Fibroblast of lung (primary cell): ENCODE results near the gene ROBO1. TPM values are rescaled to one million over a fixed set of nuclear protein-coding genes. Genes with fewer than 3 reads are reported as not detected.

ENCODE experiments used
- DNase-seq, 2 donors: peaks; one replicate each; pipeline versions ENCODE4 v3.0.0 to v3.0.0-alpha.2; 2010; ENCODE audit warnings: low read depth in 2 of 2
- H2AFZ ChIP-seq: 2 replicates; pipeline ENCODE4 v1.5.1; 2012; ENCODE audit warnings: low read length, control low read depth, inconsistent platforms
- H3K27ac ChIP-seq: 2 replicates; pipeline ENCODE4 v1.5.1; 2011; ENCODE audit warnings: low read length, control low read depth; ENCODE audit not compliant: insufficient read depth
- H3K27me3 ChIP-seq: 2 replicates; pipeline ENCODE4 v1.5.1; 2011; ENCODE audit warnings: mild to moderate bottlenecking, low read length; ENCODE audit not compliant: control insufficient read depth, insufficient read depth
- H3K36me3 ChIP-seq: 2 replicates; pipeline ENCODE4 v1.5.1; 2011; ENCODE audit warnings: low read length; ENCODE audit not compliant: control insufficient read depth, insufficient read depth
- H3K4me1 ChIP-seq: 2 replicates; pipeline ENCODE4 v1.5.1; 2011; ENCODE audit warnings: low read length; ENCODE audit not compliant: control insufficient read depth, insufficient read depth; ENCODE audit errors: extremely low read depth
- H3K4me2 ChIP-seq: 2 replicates; pipeline ENCODE4 v1.5.1; 2011; ENCODE audit warnings: low read length, control low read depth; ENCODE audit not compliant: insufficient read depth; ENCODE audit errors: extremely low read depth
- H3K4me3 ChIP-seq, 4 experiments: fragments of 200-600 bp in 1 of 4; sonication (generic) in 1 of 4; replicated peaks in 1 of 4; 2 replicates each; pipeline ENCODE4 v1.5.1; 2011 to 2016; ENCODE audit warnings: low read length in 4 of 4, low read depth in 3 of 4, mild to moderate bottlenecking in 3 of 4, control low read depth in 2 of 4, inconsistent platforms in 1 of 4, mixed read lengths in 1 of 4; ENCODE audit not compliant: insufficient read depth in 1 of 4; ENCODE audit errors: control extremely low read depth in 1 of 4
- H3K79me2 ChIP-seq: 2 replicates; pipeline ENCODE4 v1.5.1; 2012; ENCODE audit warnings: mild to moderate bottlenecking, low read length, inconsistent platforms; ENCODE audit not compliant: control insufficient read depth, insufficient read depth
- H3K9ac ChIP-seq: 2 replicates; pipeline ENCODE4 v1.5.1; 2011; ENCODE audit warnings: mild to moderate bottlenecking, low read length, control low read depth; ENCODE audit not compliant: insufficient read depth
- H3K9me3 ChIP-seq: 2 replicates; pipeline ENCODE4 v1.5.1; 2012; ENCODE audit warnings: low read depth, low read length; ENCODE audit not compliant: control insufficient read depth, insufficient read depth
- H4K20me1 ChIP-seq: 2 replicates; pipeline ENCODE4 v1.5.1; 2011; ENCODE audit warnings: low read length; ENCODE audit not compliant: control insufficient read depth, insufficient read depth; ENCODE audit errors: extremely low read depth
- EZH2 ChIP-seq: IDR thresholded peaks from 2 replicates; pipeline ENCODE4 v1.5.1; 2012; ENCODE audit warnings: low read length, control low read depth, mild to moderate bottlenecking; ENCODE audit errors: missing control alignments
- polyA plus RNA-seq, 2 donors: library from polyadenylated mRNA; depleted of rRNA in 1 of 2; stranded (reverse) in 1 of 2; unstranded in 1 of 2; fragments of >200 nt; gene quantifications; 2 replicates each; pipeline ENCODE4 v1.2.1, GENCODE V29; 2011 to 2012; ENCODE audit warnings: missing spikeins in 1 of 2
- total RNA-seq: library from RNA; depleted of rRNA; stranded (reverse); fragments of >200 nt; gene quantifications from 2 replicates; pipeline ENCODE4 v1.2.1, GENCODE V29; 2014
- TF ChIP-seq, protein P1 (sequence below), 2 donors: IDR thresholded peaks in 1 of 2; conservative IDR thresholded peaks in 1 of 2; 1 replicate in 1 of 2; 2 replicates in 1 of 2; pipeline ENCODE4 v1.5.1; 2011 to 2012; ENCODE audit warnings: low read length in 2 of 2, control low read depth in 1 of 2, inconsistent platforms in 1 of 2, low read depth in 1 of 2, mild to moderate bottlenecking in 1 of 2

Gene ROBO1
- total and polyA plus RNA-seq, 2 donors (not counting 1 experiment from before 2014, with no cell fraction given) = 53.8 to 104 TPM

DNA sequence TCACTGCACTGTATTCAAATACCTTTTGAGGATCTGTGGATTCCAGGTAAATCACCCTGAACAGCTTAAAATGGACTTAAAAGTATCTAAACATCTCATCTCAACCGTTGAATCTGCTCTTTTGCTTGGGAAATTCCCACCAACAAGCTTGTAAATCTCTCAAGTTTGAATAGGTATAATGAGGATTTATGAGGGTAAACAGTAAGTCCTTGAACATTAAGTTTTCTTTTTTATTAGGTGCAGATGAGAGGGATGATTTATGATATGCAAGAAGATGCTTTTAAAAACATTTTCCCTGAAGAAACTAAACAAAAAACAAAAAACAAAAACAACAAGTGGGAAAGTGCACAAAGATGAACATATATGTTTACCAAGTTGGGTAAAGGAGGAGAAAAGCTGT is 290.6 kb downstream of the ROBO1 start:
- Histone ChIP-seq H3K36me3 (no peaks in the 10 kb centered on the region), H3K27me3 (no peaks in the 10 kb centered on the region), H3K9me3 (no peaks in the 10 kb centered on the region), H3K79me2 (no peaks in the 10 kb centered on the region), H3K9ac (no peak overlapping the region), H4K20me1 (no peaks in the 10 kb centered on the region), H3K27ac (no peak overlapping the region), H3K4me2 (no peak overlapping the region), H2AFZ (no peak overlapping the region), H3K4me3 (no peak overlapping the region), H3K4me1 (no peaks in the 10 kb centered on the region)
- DNase-seq = no peak
- no peak for TF ChIP-seq EZH2
- TF ChIP-seq, protein P1, sequence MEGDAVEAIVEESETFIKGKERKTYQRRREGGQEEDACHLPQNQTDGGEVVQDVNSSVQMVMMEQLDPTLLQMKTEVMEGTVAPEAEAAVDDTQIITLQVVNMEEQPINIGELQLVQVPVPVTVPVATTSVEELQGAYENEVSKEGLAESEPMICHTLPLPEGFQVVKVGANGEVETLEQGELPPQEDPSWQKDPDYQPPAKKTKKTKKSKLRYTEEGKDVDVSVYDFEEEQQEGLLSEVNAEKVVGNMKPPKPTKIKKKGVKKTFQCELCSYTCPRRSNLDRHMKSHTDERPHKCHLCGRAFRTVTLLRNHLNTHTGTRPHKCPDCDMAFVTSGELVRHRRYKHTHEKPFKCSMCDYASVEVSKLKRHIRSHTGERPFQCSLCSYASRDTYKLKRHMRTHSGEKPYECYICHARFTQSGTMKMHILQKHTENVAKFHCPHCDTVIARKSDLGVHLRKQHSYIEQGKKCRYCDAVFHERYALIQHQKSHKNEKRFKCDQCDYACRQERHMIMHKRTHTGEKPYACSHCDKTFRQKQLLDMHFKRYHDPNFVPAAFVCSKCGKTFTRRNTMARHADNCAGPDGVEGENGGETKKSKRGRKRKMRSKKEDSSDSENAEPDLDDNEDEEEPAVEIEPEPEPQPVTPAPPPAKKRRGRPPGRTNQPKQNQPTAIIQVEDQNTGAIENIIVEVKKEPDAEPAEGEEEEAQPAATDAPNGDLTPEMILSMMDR (conservative IDR thresholded peaks at IDR 0.05 in 1 of 2, IDR thresholded peaks at IDR 0.05 in 1 of 2; ENCODE audit: low read depth in 1 of 2, low read length in 2 of 2) = no peak

- no peaks in the 10 kb centered on the region for H3K4me1 ChIP-seq
- no peaks in the 10 kb centered on the region for H3K36me3 ChIP-seq
- H4K20me1 ChIP-seq = no peaks in the 10 kb centered on the region
- H2AFZ ChIP-seq = no peak overlapping the region
- H3K4me2 ChIP-seq = no peak overlapping the region
- no peak overlapping the region for H3K27ac ChIP-seq
- peak in 1 of 2 donors; percentile 17 for DNase-seq
- no peak for TF ChIP-seq EZH2
- TF ChIP-seq, protein P1 (conservative IDR thresholded peaks at IDR 0.05 in 1 of 2, IDR thresholded peaks at IDR 0.05 in 1 of 2; ENCODE audit: low read depth in 1 of 2, low read length in 2 of 2) = no peak
- H3K9ac ChIP-seq = no peak overlapping the region
- H3K79me2 ChIP-seq = no peaks in the 10 kb centered on the region
- no peak overlapping the region for H3K4me3 ChIP-seq
- no peaks in the 10 kb centered on the region for H3K27me3 ChIP-seq
- H3K9me3 ChIP-seq = no peaks in the 10 kb centered on the region
These were observed 293.8 kb downstream of the ROBO1 start for GRCh38 chr3:79473993-79474392.

DNA sequence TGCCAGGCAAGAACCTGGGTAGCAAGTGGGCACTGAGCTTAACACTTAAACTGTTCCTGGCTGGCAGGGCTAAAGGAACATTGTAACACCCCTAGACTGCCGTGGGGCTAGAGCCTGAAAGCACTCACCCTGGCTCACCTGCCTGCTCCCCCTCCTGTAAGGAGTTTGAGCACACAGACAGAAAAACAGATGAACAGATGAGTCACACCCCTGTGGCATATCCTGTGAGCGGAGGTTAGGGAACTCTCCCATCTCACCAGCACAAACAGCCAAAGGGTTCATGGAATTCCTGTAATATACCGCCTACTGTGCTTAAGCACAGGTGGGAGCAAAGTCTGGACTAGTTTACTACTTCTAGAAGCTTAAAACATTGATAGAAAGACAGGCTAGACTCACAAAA is 300.1 kb downstream of the ROBO1 start:
- Histone ChIP-seq H3K36me3 (no peaks in the 10 kb centered on the region), H2AFZ (no peak overlapping the region), H3K4me2 (no peak overlapping the region), H3K27me3 (no peaks in the 10 kb centered on the region), H3K4me3 (no peak overlapping the region), H3K79me2 (no peaks in the 10 kb centered on the region), H3K4me1 (no peaks in the 10 kb centered on the region), H3K9me3 (no peaks in the 10 kb centered on the region), H4K20me1 (no peaks in the 10 kb centered on the region), H3K9ac (no peak overlapping the region), H3K27ac (no peak overlapping the region)
- TF ChIP-seq EZH2 = no peak
- TF ChIP-seq, protein P1 (conservative IDR thresholded peaks at IDR 0.05 in 1 of 2, IDR thresholded peaks at IDR 0.05 in 1 of 2; ENCODE audit: low read depth in 1 of 2, low read length in 2 of 2) = no peak
- DNase-seq = peak in 1 of 2 donors; percentile 23
